ENCODE data around the gene DRAM1.

Gene DRAM1

DNA sequence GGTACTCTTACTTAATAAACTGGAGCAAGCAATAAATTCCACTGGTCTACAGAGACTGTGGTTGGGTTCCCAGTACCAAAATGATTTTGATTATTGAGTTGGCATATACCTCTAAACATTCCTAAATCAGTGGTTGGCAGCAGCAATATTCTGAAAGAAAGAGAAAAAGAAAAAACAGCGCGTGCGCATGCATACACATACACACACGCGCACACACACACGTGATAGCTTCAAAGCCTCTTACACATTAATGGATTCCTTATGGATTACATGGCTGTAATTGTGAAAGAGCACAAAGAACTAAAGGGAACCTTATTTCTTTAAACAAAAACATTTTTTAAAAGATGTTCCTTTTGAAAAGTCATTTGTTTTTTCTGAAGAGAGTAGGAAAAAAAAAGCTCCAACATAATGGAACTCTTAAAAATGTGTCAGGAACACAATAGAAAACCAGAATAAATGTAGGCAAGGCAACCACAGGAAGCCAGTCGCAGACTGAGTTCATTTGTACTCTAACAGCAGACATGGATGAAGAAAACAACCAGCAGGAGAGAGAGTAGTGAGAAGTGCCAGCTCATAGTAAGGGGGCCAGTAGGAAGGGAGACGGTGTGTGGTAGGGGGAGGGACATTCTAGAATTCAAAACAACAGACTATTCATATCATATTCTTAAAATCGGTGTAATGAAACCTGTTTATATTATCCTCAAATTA is 80.0 kb downstream of the DRAM1 start:
- Histone ChIP-seq H2BK15ac (replicated peaks; ENCODE audit: low read depth) (no peak overlapping the region), H2BK5ac (ENCODE audit: low read length) (no peak overlapping the region), H3K23ac (ENCODE audit: low read length) (no peak overlapping the region), H3K36me3 (ENCODE audit: control insufficient read depth, insufficient read depth, low read length) (no peaks in the 10 kb centered on the region), H2AK5ac (ENCODE audit: low read length) (no peak overlapping the region), H3K4me1 (ENCODE audit: control insufficient read depth, low read depth, low read length) (no peaks in the 10 kb centered on the region), H3K9ac (ENCODE audit: low read length) (no peak overlapping the region), H3K79me1 (ENCODE audit: low read length) (no peaks in the 10 kb centered on the region), H3K4me3 (ENCODE audit: low read length) (no peak overlapping the region), H4K8ac (ENCODE audit: low read depth, low read length) (no peak overlapping the region), H3K79me2 (ENCODE audit: control insufficient read depth, insufficient read depth, low read length) (no peaks in the 10 kb centered on the region), H3K4me2 (ENCODE audit: low read length) (no peak overlapping the region), H3K56ac (ENCODE audit: low read length) (no peak overlapping the region), H3K18ac (ENCODE audit: low read length) (no peak overlapping the region), H3K4ac (ENCODE audit: low read depth, low read length) (no peak overlapping the region), H3K27ac (ENCODE audit: low read depth, low read length) (no peak overlapping the region), H4K5ac (ENCODE audit: low read length) (no peak overlapping the region), H2BK120ac (ENCODE audit: low read depth, low read length) (no peak overlapping the region), H3K27me3 (ENCODE audit: insufficient read depth, low read length, poor library complexity) (no peaks in the 10 kb centered on the region)
- no CpG with 5 or more reads among the region's 9 CpGs for WGBS (ENCODE audit: extremely low coverage, insufficient coverage, low lambda C conversion rate)
- DNase-seq = no peak

DNA sequence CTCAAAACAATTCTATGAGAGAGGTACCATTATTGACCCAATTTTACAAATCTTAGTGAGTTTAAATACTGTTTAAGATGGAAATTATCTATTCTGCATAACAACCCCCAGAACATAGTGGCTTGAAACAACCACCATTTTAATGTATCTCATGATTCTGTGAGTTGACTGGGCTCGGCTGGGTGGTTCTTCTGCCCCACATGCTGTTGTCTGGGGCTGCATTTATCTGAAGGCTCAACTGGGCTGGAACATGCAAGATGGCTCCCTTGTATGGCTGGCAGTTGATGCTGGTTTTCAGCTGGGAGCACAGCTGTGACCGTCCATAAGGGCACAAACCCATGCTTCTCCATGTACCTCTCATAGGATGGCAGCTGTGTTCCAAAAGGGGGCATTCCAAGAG is 82.2 kb downstream of the DRAM1 start:
- Histone ChIP-seq H2BK15ac (replicated peaks; ENCODE audit: low read depth) (no peak overlapping the region), H3K4ac (ENCODE audit: low read depth, low read length) (no peak overlapping the region), H2AK5ac (ENCODE audit: low read length) (no peak overlapping the region), H3K36me3 (ENCODE audit: control insufficient read depth, insufficient read depth, low read length) (no peaks in the 10 kb centered on the region), H2BK5ac (ENCODE audit: low read length) (no peak overlapping the region), H3K79me1 (ENCODE audit: low read length) (no peaks in the 10 kb centered on the region), H2BK120ac (ENCODE audit: low read depth, low read length) (no peak overlapping the region), H3K27me3 (ENCODE audit: insufficient read depth, low read length, poor library complexity) (no peaks in the 10 kb centered on the region), H3K79me2 (ENCODE audit: control insufficient read depth, insufficient read depth, low read length) (no peaks in the 10 kb centered on the region), H3K18ac (ENCODE audit: low read length) (no peak overlapping the region), H3K9ac (ENCODE audit: low read length) (no peak overlapping the region), H3K4me2 (ENCODE audit: low read length) (no peak overlapping the region), H4K8ac (ENCODE audit: low read depth, low read length) (no peak overlapping the region), H3K23ac (ENCODE audit: low read length) (no peak overlapping the region), H3K4me3 (ENCODE audit: low read length) (no peak overlapping the region), H4K5ac (ENCODE audit: low read length) (no peak overlapping the region), H3K56ac (ENCODE audit: low read length) (no peak overlapping the region), H3K4me1 (ENCODE audit: control insufficient read depth, low read depth, low read length) (no peaks in the 10 kb centered on the region), H3K27ac (ENCODE audit: low read depth, low read length) (no peak overlapping the region)
- no CpG with 5 or more reads among the region's 2 CpGs for WGBS (ENCODE audit: extremely low coverage, insufficient coverage, low lambda C conversion rate)
- DNase-seq = no peak

DNA sequence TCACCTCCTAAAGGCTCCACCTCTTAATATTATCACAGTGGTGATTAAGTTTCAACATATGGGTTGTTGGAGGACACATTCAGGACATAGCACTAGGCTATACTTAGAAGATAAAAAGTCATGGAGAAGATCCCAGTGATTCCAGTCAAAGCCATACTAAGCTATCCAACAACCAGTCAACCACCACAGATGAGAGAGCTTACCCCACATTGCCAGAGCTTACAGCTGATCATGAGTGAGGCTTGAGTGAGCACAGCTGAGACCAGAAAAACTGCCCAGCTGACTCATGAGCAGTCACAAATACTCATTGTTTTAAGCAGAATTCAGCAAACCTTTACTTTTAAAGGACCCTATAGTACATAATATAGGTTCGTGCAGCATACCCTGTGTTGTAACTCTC is 85.1 kb downstream of the DRAM1 start:
- no peak overlapping the region for H3K27ac ChIP-seq (ENCODE audit: low read depth, low read length)
- H2BK5ac ChIP-seq (ENCODE audit: low read length) = no peak overlapping the region
- H3K23ac ChIP-seq (ENCODE audit: low read length) = no peak overlapping the region
- H3K79me2 ChIP-seq (ENCODE audit: control insufficient read depth, insufficient read depth, low read length) = no peaks in the 10 kb centered on the region
- H3K18ac ChIP-seq (ENCODE audit: low read length) = no peak overlapping the region
- H3K4ac ChIP-seq (ENCODE audit: low read depth, low read length) = no peak overlapping the region
- no peak for DNase-seq
- H2BK15ac ChIP-seq (replicated peaks; ENCODE audit: low read depth) = no peak overlapping the region
- no peak overlapping the region for H4K5ac ChIP-seq (ENCODE audit: low read length)
- H2BK120ac ChIP-seq (ENCODE audit: low read depth, low read length) = no peak overlapping the region
- no peak overlapping the region for H4K8ac ChIP-seq (ENCODE audit: low read depth, low read length)
- H3K79me1 ChIP-seq (ENCODE audit: low read length) = no peaks in the 10 kb centered on the region
- H3K4me3 ChIP-seq (ENCODE audit: low read length) = no peak overlapping the region
- no peak overlapping the region for H3K56ac ChIP-seq (ENCODE audit: low read length)
- no peaks in the 10 kb centered on the region for H3K27me3 ChIP-seq (ENCODE audit: insufficient read depth, low read length, poor library complexity)
- no peak overlapping the region for H3K9ac ChIP-seq (ENCODE audit: low read length)
- H2AK5ac ChIP-seq (ENCODE audit: low read length) = no peak overlapping the region
- H3K4me2 ChIP-seq (ENCODE audit: low read length) = no peak overlapping the region
- no CpG with 5 or more reads among the region's 1 CpG for WGBS (ENCODE audit: extremely low coverage, insufficient coverage, low lambda C conversion rate)
- no peaks in the 10 kb centered on the region for H3K36me3 ChIP-seq (ENCODE audit: control insufficient read depth, insufficient read depth, low read length)
- H3K4me1 ChIP-seq (ENCODE audit: control insufficient read depth, low read depth, low read length) = no peaks in the 10 kb centered on the region

DNA sequence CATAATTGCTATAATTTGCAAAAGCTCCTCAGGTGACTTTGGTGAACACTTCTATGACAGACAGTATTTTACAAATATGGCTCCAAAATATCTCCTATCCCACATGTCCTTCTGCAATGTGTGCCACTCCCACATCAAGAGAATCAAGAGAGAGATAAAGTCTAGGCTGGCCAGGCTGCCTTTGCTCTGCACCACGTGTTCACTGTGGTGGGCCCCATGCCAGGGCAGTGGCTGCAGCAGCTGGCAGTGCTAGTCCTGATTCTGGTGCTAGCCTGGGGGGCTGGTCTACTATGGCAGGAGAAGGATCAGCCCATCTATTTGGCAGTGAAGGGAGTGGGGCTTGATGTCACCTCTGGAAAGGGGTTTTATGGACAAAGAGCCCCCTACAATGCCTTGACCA is 86.3 kb downstream of the DRAM1 start:
- H3K27me3 ChIP-seq (ENCODE audit: insufficient read depth, low read length, poor library complexity) = no peaks in the 10 kb centered on the region
- no peak overlapping the region for H3K4ac ChIP-seq (ENCODE audit: low read depth, low read length)
- H2BK5ac ChIP-seq (ENCODE audit: low read length) = no peak overlapping the region
- no peak overlapping the region for H4K5ac ChIP-seq (ENCODE audit: low read length)
- no peaks in the 10 kb centered on the region for H3K36me3 ChIP-seq (ENCODE audit: control insufficient read depth, insufficient read depth, low read length)
- no peaks in the 10 kb centered on the region for H3K4me1 ChIP-seq (ENCODE audit: control insufficient read depth, low read depth, low read length)
- H3K4me3 ChIP-seq (ENCODE audit: low read length) = no peak overlapping the region
- no peak overlapping the region for H4K8ac ChIP-seq (ENCODE audit: low read depth, low read length)
- no peak overlapping the region for H3K56ac ChIP-seq (ENCODE audit: low read length)
- WGBS (ENCODE audit: extremely low coverage, insufficient coverage, low lambda C conversion rate) = no CpG with 5 or more reads among the region's 1 CpG
- H2BK15ac ChIP-seq (replicated peaks; ENCODE audit: low read depth) = no peak overlapping the region
- H3K27ac ChIP-seq (ENCODE audit: low read depth, low read length) = no peak overlapping the region
- no peaks in the 10 kb centered on the region for H3K79me1 ChIP-seq (ENCODE audit: low read length)
- no peak overlapping the region for H3K23ac ChIP-seq (ENCODE audit: low read length)
- no peak overlapping the region for H2AK5ac ChIP-seq (ENCODE audit: low read length)
- H3K4me2 ChIP-seq (ENCODE audit: low read length) = no peak overlapping the region
- no peak for DNase-seq
- H3K18ac ChIP-seq (ENCODE audit: low read length) = no peak overlapping the region
- H2BK120ac ChIP-seq (ENCODE audit: low read depth, low read length) = no peak overlapping the region
- H3K9ac ChIP-seq (ENCODE audit: low read length) = no peak overlapping the region
- no peaks in the 10 kb centered on the region for H3K79me2 ChIP-seq (ENCODE audit: control insufficient read depth, insufficient read depth, low read length)

DNA sequence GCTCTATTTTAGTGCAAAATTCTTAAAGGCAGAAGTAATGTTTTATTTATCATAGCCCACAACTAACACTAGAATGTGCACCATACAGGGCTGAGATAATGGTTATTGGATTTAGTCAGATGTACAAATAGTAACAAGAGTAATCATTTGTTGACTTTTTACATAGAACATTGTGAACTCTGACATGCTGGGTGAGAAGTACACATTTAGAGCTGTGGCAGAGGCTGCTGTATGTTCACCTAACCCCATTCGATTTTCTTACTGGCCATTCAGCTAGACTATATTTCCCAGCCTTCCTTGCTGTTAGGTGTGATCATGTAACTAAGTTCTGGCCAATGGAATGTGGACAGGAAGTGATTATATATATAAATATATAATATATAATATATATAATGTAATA is 89.1 kb downstream of the DRAM1 start:
- no peak overlapping the region for H3K4me2 ChIP-seq (ENCODE audit: low read length)
- H3K27me3 ChIP-seq (ENCODE audit: insufficient read depth, low read length, poor library complexity) = no peaks in the 10 kb centered on the region
- no peak overlapping the region for H3K23ac ChIP-seq (ENCODE audit: low read length)
- H2BK15ac ChIP-seq (replicated peaks; ENCODE audit: low read depth) = no peak overlapping the region
- H3K79me2 ChIP-seq (ENCODE audit: control insufficient read depth, insufficient read depth, low read length) = no peaks in the 10 kb centered on the region
- no peak overlapping the region for H3K9ac ChIP-seq (ENCODE audit: low read length)
- no peak overlapping the region for H4K5ac ChIP-seq (ENCODE audit: low read length)
- no peaks in the 10 kb centered on the region for H3K4me1 ChIP-seq (ENCODE audit: control insufficient read depth, low read depth, low read length)
- no CpG with 5 or more reads among the region's 1 CpG for WGBS (ENCODE audit: extremely low coverage, insufficient coverage, low lambda C conversion rate)
- H2BK120ac ChIP-seq (ENCODE audit: low read depth, low read length) = no peak overlapping the region
- no peak for DNase-seq
- H3K4ac ChIP-seq (ENCODE audit: low read depth, low read length) = no peak overlapping the region
- H2BK5ac ChIP-seq (ENCODE audit: low read length) = no peak overlapping the region
- H4K8ac ChIP-seq (ENCODE audit: low read depth, low read length) = no peak overlapping the region
- no peak overlapping the region for H3K4me3 ChIP-seq (ENCODE audit: low read length)
- no peaks in the 10 kb centered on the region for H3K79me1 ChIP-seq (ENCODE audit: low read length)
- no peaks in the 10 kb centered on the region for H3K36me3 ChIP-seq (ENCODE audit: control insufficient read depth, insufficient read depth, low read length)
- H2AK5ac ChIP-seq (ENCODE audit: low read length) = no peak overlapping the region
- H3K27ac ChIP-seq (ENCODE audit: low read depth, low read length) = no peak overlapping the region
- H3K56ac ChIP-seq (ENCODE audit: low read length) = no peak overlapping the region
- no peak overlapping the region for H3K18ac ChIP-seq (ENCODE audit: low read length)

DNA sequence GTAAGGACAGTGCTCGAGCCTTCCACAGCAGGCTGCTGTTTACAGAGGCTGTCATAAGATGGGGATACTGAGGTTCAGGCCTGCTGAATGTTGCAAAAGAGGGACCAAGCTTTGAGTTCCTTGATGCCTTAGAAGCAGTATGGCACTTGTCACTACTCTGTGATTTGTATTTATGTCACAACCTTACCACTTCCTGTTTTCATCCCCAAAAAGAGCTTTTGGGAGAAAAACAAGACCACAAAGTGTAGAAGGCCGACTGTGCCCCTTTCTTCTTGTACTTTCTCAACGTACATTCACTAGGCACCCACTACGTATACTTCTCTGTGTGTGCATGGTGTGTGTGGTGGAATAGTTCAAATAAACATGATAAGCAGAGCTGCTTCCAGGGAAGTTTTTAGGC is 90.1 kb downstream of the DRAM1 start:
- H2BK120ac ChIP-seq (ENCODE audit: low read depth, low read length) = no peak overlapping the region
- no CpG with 5 or more reads among the region's 4 CpGs for WGBS (ENCODE audit: extremely low coverage, insufficient coverage, low lambda C conversion rate)
- no peak overlapping the region for H3K4ac ChIP-seq (ENCODE audit: low read depth, low read length)
- H3K27me3 ChIP-seq (ENCODE audit: insufficient read depth, low read length, poor library complexity) = no peaks in the 10 kb centered on the region
- H2BK15ac ChIP-seq (replicated peaks; ENCODE audit: low read depth) = no peak overlapping the region
- no peaks in the 10 kb centered on the region for H3K79me2 ChIP-seq (ENCODE audit: control insufficient read depth, insufficient read depth, low read length)
- no peak for DNase-seq
- H2BK5ac ChIP-seq (ENCODE audit: low read length) = no peak overlapping the region
- H3K27ac ChIP-seq (ENCODE audit: low read depth, low read length) = no peak overlapping the region
- no peaks in the 10 kb centered on the region for H3K4me1 ChIP-seq (ENCODE audit: control insufficient read depth, low read depth, low read length)
- no peaks in the 10 kb centered on the region for H3K36me3 ChIP-seq (ENCODE audit: control insufficient read depth, insufficient read depth, low read length)
- H3K9ac ChIP-seq (ENCODE audit: low read length) = no peak overlapping the region
- H3K4me2 ChIP-seq (ENCODE audit: low read length) = no peak overlapping the region
- H3K79me1 ChIP-seq (ENCODE audit: low read length) = no peaks in the 10 kb centered on the region
- H3K18ac ChIP-seq (ENCODE audit: low read length) = no peak overlapping the region
- no peak overlapping the region for H3K4me3 ChIP-seq (ENCODE audit: low read length)
- H3K56ac ChIP-seq (ENCODE audit: low read length) = no peak overlapping the region
- H4K8ac ChIP-seq (ENCODE audit: low read depth, low read length) = no peak overlapping the region
- no peak overlapping the region for H4K5ac ChIP-seq (ENCODE audit: low read length)
- no peak overlapping the region for H2AK5ac ChIP-seq (ENCODE audit: low read length)
- H3K23ac ChIP-seq (ENCODE audit: low read length) = no peak overlapping the region
